Sciatic nerve (tissue), 2 donors: Measurements from ENCODE around the gene SPDYE1. TPM values are rescaled to one million over a fixed set of nuclear protein-coding genes. Genes with fewer than 3 reads are reported as not detected.
A peak's percentile ranks its signal among the peaks of the same experiment; 100 is the strongest.
"Not testable (repeated sequence)": the region's sequence is repeated elsewhere in the genome, so short reads cannot be mapped to it uniquely, and the experiment has no call there.

ENCODE experiments used
- ATAC-seq: fragments of 200-7000 bp; cut with Tn5 transposase; one replicate; pipeline ENCODE4 v1.9.1; 2020; ENCODE audit warnings: mild to moderate bottlenecking, moderate library complexity
- DNase-seq: peaks from one replicate; pipeline ENCODE4 v3.0.0-alpha.2; 2020; ENCODE audit warnings: low spot score
- intact Hi-C: fragments of 100-400 bp; cut with DNase I; formaldehyde crosslinking; loops from one replicate; pipeline ENCODE4 v1.14.2; 2022
- total RNA-seq: library from RNA; stranded (reverse); fragmentation: NEBNext Ultra II Directional; extraction: Animal tissue kit (Norgen Biotek cat#: 25700); gene quantifications from one replicate; pipeline ENCODE4 v1.2.1, GENCODE V29; 2021
- donor health status: DM: no; HTN: no; CAD: no.
- donor health status: DM: no; HTN: no; CAD: no.

The SPDYE1 gene
- total RNA-seq, 1 donor from 2014 or later, result not detected

DNA sequence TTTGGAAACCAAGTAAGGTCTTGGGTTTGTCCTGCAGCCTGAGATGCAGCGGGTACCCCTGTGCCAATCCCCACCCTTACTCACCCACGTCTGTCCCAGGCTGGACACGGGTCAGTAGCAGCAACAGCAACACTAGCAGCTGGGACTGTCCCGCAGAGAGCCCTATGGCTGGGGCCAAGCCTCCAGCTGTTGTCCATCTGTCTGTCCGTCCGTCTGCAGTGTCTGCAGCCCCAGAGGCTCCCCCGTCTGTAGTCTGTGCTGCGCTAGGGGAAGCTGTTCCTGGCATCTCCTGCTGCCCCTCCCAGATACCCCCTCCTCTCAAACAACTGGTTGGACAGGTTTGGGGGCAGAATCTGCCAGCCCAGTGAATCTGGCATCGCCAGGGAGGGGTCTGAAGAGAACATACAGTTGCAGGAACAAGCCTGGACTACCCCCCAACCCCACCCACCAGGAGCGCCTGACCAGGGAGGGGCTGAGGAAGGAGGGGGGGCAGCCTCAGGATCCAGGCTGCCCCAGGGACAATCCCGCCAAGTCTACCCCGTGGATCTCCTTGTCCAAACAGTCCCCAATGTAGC lies 7.6 kb upstream of the SPDYE1 start:
- intact Hi-C loops, ATAC-seq, DNase-seq: not testable (repeated sequence)

DNA sequence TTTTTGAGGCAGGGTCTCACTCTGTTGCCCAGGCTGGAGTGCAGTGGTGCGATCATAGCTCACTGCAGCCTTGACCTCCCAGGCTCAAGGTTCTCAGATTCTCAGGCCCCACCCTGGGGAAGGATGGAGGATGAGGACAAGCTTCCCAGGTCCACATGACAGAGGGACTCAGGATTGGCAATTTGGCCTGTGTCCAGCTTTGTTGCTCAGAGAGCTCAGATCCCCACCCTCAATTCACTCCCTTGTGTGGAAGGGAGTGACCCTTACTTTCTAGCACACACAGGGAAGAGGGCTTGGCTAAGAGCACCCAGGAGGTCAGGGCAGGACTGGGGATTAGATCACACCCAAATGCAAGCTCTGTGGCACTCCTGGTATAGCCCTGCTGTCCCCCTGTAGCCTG lies 6.9 kb upstream of the SPDYE1 start:
- intact Hi-C loops, DNase-seq, ATAC-seq: not testable (repeated sequence)

DNA sequence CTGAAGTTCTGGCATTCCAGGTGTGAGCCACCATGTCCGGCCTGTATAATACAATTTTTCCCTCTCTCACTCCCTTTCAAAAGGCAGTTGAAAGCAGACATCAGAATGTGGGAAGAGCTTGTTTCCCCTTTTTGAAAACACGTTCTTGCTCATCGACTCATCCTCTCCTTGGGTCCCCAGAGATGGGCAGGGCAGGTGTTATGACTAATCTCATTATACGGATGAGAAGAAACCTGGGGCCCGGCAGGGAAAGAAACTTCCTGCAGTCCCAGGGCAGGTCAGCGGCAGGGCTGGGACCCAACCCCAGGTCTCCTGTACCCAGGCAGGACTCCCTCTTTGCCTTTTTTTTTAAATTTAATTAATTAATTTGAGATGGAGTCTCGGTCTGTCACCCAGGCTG lies 4.8 kb upstream of the SPDYE1 start:
- ATAC-seq, DNase-seq, intact Hi-C loops: not testable (repeated sequence)

DNA sequence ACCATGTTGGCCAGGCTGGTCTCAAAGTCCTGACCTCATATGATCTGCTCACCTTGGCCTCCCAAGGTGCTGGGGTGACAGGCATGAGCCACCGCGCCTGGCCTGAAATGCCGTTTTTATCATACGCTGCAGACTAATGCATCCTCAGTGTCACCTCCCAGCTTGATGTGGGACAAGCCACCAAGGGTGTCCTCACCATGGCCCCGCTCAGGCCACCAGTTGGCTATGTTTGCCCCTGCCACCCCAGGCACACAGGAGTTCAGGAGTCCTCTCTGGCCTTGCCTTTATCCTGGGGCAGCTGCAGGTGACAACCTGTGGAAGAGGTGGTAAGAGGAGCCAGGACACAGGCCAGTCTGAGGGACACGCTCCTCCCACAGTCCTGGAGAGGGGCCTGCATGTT lies 3.0 kb upstream of the SPDYE1 start:
- intact Hi-C loops, ATAC-seq, DNase-seq: not testable (repeated sequence)

DNA sequence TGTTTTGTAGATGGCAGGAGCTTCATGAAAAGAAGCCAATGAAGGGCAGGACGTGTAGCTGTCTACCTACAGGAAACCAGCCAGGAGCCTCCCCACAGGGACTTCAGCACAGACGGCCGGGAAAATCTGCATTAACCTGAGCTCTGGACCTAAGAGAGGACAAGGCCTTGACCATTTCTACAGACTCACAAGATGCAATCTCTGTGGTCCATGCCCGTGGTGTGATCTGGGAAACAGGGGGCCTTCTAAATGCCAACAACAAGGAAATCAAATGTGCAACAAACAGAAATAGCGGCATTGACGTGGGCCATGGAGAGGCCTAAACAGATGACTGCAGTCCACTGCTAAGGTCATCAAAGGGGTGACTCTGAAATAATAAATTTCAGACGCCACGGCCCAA lies 14.4 kb downstream of the SPDYE1 start:
- ATAC-seq, intact Hi-C loops, DNase-seq: not testable (repeated sequence)

DNA sequence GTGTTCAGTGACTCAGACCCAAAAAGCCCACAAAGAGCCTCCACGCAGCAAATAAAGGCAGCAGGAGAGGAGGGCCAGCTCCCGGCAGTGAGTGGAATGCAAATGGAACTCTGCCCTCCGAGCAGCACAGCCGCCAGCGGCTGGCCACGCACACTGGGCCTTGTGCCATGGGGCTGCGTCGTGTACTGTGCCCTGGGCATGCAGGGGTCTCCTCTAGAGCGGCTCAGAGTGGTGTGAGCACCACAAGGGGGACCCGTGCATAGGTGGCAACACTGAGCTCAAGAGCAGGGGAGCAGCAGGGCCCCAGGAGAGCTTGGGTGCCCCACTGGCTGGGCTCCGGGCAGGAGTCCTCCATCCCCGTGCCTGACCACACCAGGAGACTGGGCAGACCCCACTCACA lies 17.4 kb downstream of the SPDYE1 start:
- intact Hi-C loops, ATAC-seq, DNase-seq: not testable (repeated sequence)

DNA sequence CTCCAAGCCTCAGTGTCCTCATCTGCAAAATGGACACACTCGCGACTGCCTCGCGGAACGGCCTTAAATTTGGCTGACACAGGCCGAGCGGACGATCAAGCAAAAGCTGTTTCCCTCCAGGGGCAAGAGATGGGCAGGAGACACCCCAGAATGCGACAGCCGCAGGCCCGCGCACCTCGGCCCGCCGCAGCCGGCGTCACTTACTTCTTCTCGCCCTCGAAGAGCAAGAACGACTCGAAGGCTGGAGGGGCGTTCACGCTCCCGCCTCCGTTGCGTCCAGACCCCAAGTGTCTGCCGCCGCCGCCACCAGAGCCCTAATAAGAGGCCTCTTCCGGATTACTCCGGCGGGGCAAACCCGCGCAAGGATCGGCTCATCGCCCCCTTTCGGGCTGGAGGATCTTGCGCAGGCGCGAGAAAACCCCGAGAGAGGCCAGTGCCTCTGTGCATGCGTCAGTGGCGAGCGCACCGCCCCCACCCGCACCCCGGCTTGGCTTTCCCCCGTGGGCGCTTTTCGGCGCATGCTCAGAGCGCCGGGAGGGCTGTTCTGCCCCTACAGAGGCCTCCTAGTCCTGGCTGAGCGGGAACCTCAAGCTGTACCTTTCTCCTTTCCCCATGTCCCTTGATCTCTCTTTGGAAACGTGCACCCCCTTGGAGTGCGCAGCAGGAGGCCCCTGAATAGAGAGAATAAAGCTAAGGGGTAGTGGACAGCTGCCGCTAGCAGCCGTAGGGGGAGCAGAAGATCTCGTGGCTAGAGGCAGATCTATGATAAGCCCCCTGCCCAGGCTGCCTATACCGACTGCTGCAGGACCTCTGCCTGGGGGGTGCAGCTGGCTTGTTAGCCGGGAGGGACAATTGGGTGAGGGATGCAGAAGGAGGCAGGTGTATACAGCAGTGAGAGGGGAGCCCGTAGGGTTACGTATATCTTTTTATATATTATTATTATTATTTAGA lies 21.4 kb downstream of the SPDYE1 start:
- ATAC-seq, result peak; percentile 99
- DNase-seq, result peak; percentile 99
- intact Hi-C loops, result not testable (repeated sequence)

DNA sequence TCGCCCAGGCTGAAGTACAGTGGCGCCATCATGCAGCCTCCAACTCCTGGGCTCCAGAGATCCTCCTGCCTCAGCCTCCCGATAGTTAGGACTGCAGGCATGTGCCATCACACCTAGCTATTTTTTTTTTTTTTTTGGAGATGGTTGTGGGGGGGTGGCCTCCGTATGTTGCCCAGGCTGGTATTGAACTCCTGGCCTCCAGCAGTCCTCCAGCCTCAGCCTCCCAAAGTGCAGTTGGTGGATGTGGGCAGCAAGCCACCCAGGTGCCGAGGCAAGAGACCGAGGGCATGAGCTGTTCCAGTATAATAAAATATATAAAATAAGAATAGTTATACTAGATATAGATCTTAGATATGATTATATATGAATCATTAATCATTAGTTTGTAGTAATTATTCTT lies 22.1 kb downstream of the SPDYE1 start:
- ATAC-seq, intact Hi-C loops, DNase-seq: not testable (repeated sequence)

DNA sequence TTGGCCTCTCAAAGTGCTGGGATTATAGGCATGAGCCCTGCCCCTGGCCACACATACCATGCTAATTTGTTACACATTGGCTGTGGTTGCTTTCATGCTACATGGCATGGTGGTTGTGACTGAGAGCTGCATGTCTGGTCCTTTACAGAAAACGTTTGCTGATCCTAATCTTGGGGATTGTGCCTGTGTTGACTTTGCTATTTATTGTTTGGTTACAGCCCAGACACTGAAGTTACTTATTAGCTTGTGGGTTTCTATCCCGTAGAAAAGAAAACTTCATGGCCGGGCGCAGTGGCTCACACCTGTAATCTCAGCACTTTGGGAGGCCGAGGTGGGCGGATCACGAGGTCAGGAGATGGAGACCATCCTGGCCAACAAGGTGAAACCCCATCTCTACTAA lies 24.4 kb downstream of the SPDYE1 start:
- DNase-seq, ATAC-seq, intact Hi-C loops: not testable (repeated sequence)

DNA sequence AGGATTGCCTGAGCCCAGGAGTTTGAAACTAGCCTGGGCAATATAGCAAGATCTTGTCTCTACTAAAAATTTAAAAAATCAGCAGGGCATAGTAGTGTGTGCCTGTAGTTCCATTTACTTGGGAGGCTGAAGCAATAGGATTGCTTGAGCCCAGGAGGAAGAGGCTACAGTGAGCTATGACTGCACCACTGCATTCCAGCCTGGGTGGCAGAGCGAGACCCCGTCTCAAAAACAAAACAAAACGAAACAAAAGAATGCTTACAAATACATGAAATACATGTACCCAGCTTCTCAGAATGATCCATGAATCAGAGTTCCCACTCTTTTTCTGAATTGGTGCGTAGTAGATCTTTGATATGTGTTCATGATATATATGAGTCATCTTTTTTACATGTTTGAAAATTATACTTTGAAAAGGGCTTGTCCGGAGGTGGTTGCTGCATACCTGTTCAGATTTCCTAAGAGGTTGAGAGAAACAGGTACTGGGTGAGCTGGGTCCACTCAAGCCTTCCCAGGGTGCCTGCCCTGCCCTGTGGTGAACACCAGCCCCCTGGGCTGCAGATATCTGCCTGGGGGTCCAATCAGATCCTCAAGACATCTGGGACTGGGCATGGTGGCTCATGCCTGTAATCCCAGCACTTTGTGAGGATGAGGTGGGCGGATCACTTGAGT lies 25.2 kb downstream of the SPDYE1 start:
- ATAC-seq, DNase-seq, intact Hi-C loops: not testable (repeated sequence)

DNA sequence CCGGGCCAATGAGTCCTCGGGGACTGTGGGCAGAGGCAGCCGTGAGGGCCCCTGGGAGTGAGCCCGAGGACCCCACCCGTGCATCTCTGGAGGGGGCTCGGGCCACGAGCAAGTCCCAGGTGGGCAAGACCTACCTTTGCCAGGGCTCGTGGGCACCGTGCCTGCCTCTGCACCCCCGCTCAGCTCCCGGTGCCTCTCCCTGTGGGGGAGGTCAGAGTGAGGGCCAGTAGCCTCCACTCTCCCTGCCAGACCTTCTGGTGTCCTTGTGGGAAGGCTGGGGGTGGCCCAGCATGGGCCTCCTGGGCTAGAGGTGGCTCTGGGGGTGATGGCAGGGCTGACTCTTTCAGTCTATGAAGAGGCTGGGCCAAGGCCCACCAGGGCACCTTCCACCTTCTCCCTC lies 31.7 kb downstream of the SPDYE1 start:
- intact Hi-C loops, ATAC-seq, DNase-seq: not testable (repeated sequence)

DNA sequence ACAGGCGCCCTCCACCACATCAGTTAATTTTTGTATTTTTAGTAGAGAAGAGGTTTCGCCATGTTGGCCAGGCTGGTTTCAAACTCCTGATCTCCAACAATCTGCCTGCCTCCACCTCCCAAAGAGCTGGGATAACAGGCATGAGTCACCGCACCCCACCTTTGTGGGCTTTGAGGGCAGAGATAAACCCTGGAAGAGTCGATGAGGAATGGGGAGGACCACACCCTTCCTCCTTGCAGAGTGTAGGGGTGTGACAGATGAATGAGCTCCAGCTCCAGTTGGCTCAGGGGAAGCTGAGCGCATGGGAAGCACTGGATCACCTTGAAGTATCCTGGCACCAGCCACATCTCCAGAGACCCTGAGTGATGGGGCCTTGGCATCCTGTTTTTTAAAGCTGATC lies 32.3 kb downstream of the SPDYE1 start:
- DNase-seq, ATAC-seq, intact Hi-C loops: not testable (repeated sequence)

DNA sequence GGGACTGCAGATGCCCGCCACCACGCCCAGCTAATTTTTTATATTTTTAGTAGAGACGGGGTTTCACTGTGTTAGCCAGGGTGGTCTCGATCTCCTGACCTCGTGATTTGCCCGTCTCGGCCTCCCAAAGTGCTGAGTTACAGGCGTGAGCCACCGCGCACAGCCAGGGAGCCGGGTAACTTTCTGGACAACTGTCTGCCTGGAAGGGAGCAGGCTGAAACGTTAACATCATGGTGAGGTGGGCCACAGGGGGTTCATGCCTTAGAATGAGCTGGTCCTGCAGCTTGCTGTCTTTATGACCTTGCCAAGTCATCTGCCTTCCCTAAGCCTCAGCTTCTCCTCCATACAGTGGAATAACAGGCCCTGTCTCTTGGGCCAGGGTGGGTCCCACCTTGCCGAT lies 33.6 kb downstream of the SPDYE1 start:
- intact Hi-C loops, DNase-seq, ATAC-seq: not testable (repeated sequence)

DNA sequence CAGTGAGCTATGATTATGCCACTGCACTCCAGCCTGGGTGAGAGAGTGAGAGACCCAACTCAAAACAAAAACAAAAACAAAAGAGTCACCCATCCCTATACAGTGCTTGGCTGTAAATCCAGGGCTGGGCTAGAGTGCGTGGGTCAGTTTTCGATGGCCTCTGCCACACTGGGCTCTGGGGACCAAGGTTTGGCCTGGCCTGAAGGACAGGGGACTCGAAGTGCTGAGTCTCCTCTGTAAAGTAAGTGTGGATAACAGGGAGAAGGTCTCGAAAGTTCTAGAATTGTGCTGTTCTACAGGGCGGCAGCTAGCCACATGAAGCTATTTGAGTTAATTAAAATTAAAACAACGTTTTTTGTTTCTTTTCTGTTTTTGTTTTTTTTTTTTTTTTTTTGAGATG lies 34.3 kb downstream of the SPDYE1 start:
- intact Hi-C loops, ATAC-seq, DNase-seq: not testable (repeated sequence)

DNA sequence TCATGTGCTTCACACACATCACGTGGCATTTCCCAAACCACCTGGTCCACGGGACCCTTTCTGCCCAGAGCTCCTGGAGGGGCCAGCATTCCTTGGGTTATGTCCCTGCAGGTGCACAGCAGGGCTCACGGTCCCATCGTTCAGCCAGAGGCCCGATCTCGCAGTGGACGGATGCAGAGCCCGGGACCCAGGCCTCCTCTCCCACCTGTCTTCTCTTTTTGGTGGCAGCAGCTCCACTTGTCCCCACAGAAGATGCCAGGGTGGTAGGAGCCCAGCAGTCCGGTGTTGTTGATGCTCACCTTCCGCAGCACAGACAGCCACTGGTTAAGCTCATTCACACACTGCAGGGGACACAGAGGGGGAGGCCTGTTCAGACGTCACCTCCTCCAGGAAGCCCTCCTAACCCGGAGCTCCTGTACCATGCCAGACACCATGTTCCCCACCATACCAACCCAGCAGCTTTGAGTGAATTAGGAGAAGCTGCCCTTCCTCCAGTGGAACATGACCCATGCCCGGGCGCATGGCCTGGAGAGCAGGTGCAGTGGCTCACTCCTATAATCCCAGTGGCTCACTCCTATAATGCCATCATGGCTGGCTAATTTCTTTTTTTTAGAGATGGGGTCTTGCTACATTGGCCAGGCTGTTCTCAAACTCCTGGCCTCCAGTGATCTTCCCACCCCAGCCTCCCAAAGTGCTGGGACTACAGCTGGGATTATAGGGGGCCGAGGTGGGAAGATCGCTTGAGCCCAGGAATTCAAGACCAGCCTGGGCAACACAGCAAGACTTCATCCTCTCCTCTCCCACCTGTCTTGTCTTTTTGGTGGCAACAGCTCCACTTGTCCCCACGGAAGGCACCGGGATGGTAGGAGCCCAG lies 36.5 kb downstream of the SPDYE1 start:
- intact Hi-C loops, DNase-seq, ATAC-seq: not testable (repeated sequence)

DNA sequence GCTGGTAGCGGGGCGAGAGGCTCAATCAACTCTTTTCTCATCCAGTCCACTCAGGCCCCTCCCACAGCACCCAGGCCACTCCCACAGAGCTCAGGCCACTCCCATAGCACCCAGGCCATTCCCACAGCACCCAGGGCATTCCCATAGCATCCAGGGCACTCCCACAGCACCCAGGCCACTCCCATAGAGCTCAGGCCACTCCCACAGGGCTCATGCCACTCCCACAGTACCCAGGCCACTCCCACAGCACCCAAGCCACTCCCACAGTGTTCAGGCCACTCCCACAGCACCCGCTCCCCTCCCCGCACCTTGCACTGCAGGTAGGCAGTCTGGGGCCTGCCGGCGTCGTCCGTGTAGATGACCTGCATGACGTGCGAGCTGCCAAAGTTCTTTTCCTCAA lies 38.7 kb downstream of the SPDYE1 start:
- ATAC-seq, result peak; percentile 3
- DNase-seq, intact Hi-C loops: not testable (repeated sequence)

DNA sequence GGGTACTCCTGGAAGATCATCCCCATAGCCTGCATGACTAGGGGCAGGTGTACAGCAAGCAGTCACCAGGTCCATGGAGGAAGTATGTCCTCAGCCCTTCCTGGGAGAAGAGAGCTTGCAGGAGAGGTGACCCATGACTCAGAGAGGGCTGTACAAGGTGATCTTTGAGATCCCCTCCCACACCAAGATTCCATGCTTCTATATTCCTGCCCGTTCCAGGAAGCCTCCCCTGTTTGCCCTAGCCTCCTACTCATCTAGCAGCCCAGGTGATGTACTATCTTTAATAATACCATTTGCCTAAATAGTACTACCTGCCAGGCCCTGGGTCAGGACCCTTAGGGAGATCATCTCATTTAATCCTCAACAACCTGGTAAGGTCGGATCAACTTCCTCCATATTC lies 40.3 kb downstream of the SPDYE1 start:
- intact Hi-C loops, ATAC-seq, DNase-seq: not testable (repeated sequence)

DNA sequence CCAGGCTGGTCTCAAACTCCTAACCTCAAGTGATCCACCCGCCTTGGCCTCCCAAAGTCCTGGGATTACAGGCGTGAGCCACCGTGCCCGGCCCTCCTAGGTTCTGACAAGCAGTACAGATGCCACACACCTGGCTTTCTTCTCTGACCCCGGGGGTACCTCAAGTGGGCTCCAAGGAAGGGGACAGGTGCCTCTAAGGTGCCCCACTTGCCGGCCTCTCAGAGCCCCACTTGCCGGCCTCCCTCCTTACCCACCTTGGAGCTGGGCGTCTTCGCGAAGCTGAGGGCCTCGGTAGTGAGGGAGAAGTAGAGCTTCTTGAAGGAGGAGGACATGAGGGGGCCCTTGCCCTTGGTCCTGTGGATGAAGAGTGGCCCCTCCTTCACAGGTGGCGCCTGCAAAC lies 40.9 kb downstream of the SPDYE1 start:
- DNase-seq, intact Hi-C loops: not testable (repeated sequence)
- peak; percentile 0 for ATAC-seq
